Measurements from ENCODE around the gene ROCK2. TPM values are rescaled to one million over a fixed set of nuclear protein-coding genes. Genes with fewer than 3 reads are reported as not detected.
A peak's percentile ranks its signal among the peaks of the same experiment; 100 is the strongest.

ROCK2 gene
- total and polyA plus RNA-seq, 2 of the 13 experiments (the other 11 are each of a cell fraction or from before 2014, with no cell fraction given), result 38.1 to 119 TPM

GRCh38 chr2:11158916-11159573 is 185.4 kb downstream of the ROCK2 start (continued):
- TF ChIP-seq FOXO4 (CRISPR knock-in tag; conservative IDR thresholded peaks at IDR 0.05) (0 out of 2 replicates have a peak, but pooled peaks have one; percentile 77), ZNF792 (CRISPR knock-in tag; IDR thresholded peaks at IDR 0.05) (no peak), ZNF354B (CRISPR knock-in tag; IDR thresholded peaks at IDR 0.05) (no peak), GLI4 (CRISPR knock-in tag; IDR thresholded peaks at IDR 0.05; ENCODE audit: borderline replicate concordance) (no peak), REPIN1 (CRISPR knock-in tag; IDR thresholded peaks at IDR 0.05; ENCODE audit: borderline replicate concordance, low read depth) (no peak), ZSCAN25 (CRISPR knock-in tag; IDR thresholded peaks at IDR 0.05) (no peak), ZMYM4 (CRISPR knock-in tag; IDR thresholded peaks at IDR 0.05) (peak; percentile 41; the same call in 1 of the 2 replicates), PTBP1 (IDR thresholded peaks at IDR 0.05; ENCODE audit: low read depth, low read length, poor library complexity, severe bottlenecking) (no peak), ZNF446 (CRISPR knock-in tag; IDR thresholded peaks at IDR 0.05) (0 out of 2 replicates have a peak, but pooled peaks have one; percentile 43), KIAA2018 (CRISPR knock-in tag; IDR thresholded peaks at IDR 0.05; ENCODE audit: borderline replicate concordance) (no peak), HOXD1 (CRISPR knock-in tag; IDR thresholded peaks at IDR 0.05) (no peak), PRDM15 (CRISPR knock-in tag; IDR thresholded peaks at IDR 0.05) (no peak), ZNF709 (CRISPR knock-in tag; IDR thresholded peaks at IDR 0.05) (no peak), ZNF331 (CRISPR knock-in tag; IDR thresholded peaks at IDR 0.05) (peak; percentile 47; the same call in 1 of the 2 replicates), ZNF460 (CRISPR knock-in tag; IDR thresholded peaks at IDR 0.05; ENCODE audit: borderline replicate concordance) (0 out of 2 replicates have a peak, but pooled peaks have one; percentile 46), CHD2 (IDR thresholded peaks at IDR 0.05; ENCODE audit: low read depth, low read length) (no peak), GATAD2A (CRISPR knock-in tag; IDR thresholded peaks at IDR 0.05) (0 out of 2 replicates have a peak, but pooled peaks have one; percentile 23)

Measured in HepG2 (cell line).